ENCODE measurements around the gene LDB3. TPM values are rescaled to one million over a fixed set of nuclear protein-coding genes. Genes with fewer than 3 reads are reported as not detected.

LDB3 gene
- total and polyA plus RNA-seq, 7 donors = 1.2 to 42.1 (median 13.2) TPM

DNA sequence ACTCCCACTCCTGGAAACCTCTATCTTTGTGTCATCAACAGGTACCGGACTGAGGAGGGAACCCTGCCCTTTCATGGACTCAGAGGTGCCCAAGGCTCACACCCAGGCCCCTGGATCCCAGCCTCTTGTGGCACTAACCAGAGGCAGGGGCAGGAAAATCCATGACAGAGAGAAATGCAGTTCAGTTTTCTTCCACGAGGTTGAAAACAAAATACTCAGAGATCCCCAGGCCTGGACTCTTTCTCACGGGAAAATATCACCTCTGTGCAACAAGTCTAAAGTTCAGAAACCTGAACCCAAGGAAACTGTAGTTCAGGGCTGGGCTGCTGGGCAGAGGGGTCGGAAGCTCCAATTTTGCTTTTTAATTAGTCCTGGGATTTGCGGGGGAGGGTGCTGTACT, 35.4 kb upstream of the LDB3 start:
- no peaks in the 10 kb centered on the region for H3K27me3 ChIP-seq
- H3K4me3 ChIP-seq = no peak overlapping the region
- no peaks in the 10 kb centered on the region for H3K9me3 ChIP-seq
- no peaks in the 10 kb centered on the region for H3K36me3 ChIP-seq
- H3K4me1 ChIP-seq = peaks cover 0 to 26% (median 14%) of the 10 kb centered on the region in 4 donors
- TF ChIP-seq POLR2AphosphoS5 (IDR thresholded peaks at IDR 0.05) (no peak), POLR2A (IDR thresholded peaks at IDR 0.05) (no peak), EP300 (IDR thresholded peaks at IDR 0.05) (no peak)
- TF ChIP-seq, protein P1, sequence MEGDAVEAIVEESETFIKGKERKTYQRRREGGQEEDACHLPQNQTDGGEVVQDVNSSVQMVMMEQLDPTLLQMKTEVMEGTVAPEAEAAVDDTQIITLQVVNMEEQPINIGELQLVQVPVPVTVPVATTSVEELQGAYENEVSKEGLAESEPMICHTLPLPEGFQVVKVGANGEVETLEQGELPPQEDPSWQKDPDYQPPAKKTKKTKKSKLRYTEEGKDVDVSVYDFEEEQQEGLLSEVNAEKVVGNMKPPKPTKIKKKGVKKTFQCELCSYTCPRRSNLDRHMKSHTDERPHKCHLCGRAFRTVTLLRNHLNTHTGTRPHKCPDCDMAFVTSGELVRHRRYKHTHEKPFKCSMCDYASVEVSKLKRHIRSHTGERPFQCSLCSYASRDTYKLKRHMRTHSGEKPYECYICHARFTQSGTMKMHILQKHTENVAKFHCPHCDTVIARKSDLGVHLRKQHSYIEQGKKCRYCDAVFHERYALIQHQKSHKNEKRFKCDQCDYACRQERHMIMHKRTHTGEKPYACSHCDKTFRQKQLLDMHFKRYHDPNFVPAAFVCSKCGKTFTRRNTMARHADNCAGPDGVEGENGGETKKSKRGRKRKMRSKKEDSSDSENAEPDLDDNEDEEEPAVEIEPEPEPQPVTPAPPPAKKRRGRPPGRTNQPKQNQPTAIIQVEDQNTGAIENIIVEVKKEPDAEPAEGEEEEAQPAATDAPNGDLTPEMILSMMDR (IDR thresholded peaks at IDR 0.05) = no peak
- 38 to 65% methylated on average over 5 of the region's 5 CpGs for WGBS, 2 donors
- peak overlapping the region in 1 of 4 donors; percentile 57 for H3K27ac ChIP-seq
- DNase-seq = no peak
- intact Hi-C loops (cut with DNase I) = loop anchor here (5.0 kb wide), 1 partner anchor 111 kb away; the partner anchor contains the start of gene WAPL

DNA sequence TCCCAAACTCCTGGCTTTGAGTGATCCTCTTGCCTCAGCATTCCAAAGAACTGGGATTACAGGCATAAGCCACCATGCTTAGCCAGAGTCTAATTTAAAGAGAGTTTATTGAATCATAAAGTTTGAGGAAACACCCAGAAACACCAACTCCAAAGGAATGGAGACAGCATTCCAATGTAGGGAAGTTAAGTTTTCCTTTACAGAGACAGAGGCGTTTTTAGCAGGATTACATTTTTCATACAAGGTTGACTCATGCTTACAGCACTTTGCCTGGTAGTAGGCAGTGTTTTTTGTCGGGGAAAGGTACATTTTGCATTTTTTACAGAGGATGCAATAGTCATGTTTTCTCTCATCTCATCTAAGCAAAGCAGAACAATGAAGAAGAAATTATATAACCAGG, 32.9 kb upstream of the LDB3 start:
- intact Hi-C loops (cut with DNase I) = no loop called here
- H3K36me3 ChIP-seq = no peaks in the 10 kb centered on the region
- H3K9me3 ChIP-seq = no peaks in the 10 kb centered on the region
- no peaks in the 10 kb centered on the region for H3K27me3 ChIP-seq
- DNase-seq = no peak
- no peak overlapping the region for H3K4me3 ChIP-seq
- H3K4me1 ChIP-seq = peaks cover 0 to 15% (median 6%) of the 10 kb centered on the region in 4 donors
- peak overlapping the region in 1 of 4 donors; percentile 31 for H3K27ac ChIP-seq
- TF ChIP-seq EP300 (IDR thresholded peaks at IDR 0.05) (no peak), POLR2A (IDR thresholded peaks at IDR 0.05) (no peak), POLR2AphosphoS5 (IDR thresholded peaks at IDR 0.05) (no peak)
- TF ChIP-seq, protein P1 (IDR thresholded peaks at IDR 0.05) = no peak
- WGBS, 2 donors = 11 to 47% methylated on average over 2 of the region's 2 CpGs

DNA sequence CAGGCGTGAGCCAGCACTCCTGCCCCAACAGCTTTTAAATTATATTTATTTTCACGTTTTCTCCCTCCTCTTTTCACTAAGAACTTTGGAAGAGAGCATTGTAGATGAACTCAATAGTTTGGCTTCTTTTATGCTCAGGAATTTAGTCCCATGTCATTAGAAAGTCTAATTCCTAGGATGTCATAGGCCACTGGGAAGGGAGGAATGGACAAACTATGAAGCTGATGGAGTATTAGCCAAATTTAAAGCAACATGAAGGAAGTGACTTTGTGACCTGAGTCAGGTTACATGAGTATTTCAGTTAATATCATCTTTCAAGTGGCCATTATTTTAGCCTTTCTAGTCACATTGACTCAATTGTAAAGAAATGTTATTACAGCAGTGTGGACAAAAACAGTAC, 32.0 kb upstream of the LDB3 start:
- 79% methylated on average over 2 of the region's 2 CpGs for WGBS, 2 donors
- intact Hi-C loops (cut with DNase I) = no loop called here
- no peak for DNase-seq
- Histone ChIP-seq H3K4me3 (no peak overlapping the region), H3K36me3 (no peaks in the 10 kb centered on the region), H3K4me1 (peaks cover 0 to 12% (median 5%) of the 10 kb centered on the region in 4 donors), H3K9me3 (no peaks in the 10 kb centered on the region), H3K27me3 (no peaks in the 10 kb centered on the region), H3K27ac (no peak overlapping the region)
- TF ChIP-seq, protein P1 (IDR thresholded peaks at IDR 0.05) = no peak
- no peak for TF ChIP-seq POLR2A (IDR thresholded peaks at IDR 0.05)
- no peak for TF ChIP-seq EP300 (IDR thresholded peaks at IDR 0.05)
- TF ChIP-seq POLR2AphosphoS5 (IDR thresholded peaks at IDR 0.05) = no peak

DNA sequence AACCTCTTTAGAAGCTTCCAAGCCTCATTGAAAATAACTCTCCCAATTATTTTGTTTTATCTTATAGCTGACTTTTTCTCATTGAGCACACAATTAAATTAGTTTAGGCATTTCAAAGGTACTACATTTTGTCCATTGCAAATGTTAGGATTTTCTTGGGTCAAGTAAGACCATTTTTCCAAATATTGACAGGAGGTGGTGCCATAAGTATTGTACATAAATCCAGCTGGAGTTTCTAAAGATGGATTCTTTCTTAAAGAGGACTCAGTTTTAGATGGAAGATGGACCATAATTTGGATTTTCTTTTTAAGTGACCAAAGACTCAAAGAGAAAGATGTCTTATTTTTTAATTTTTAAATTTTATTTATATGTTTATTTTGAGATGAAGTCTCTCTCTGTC, 26.3 kb upstream of the LDB3 start:
- Histone ChIP-seq H3K9me3 (no peaks in the 10 kb centered on the region), H3K27ac (no peak overlapping the region), H3K27me3 (no peaks in the 10 kb centered on the region), H3K36me3 (no peaks in the 10 kb centered on the region), H3K4me3 (no peak overlapping the region), H3K4me1 (peaks cover 0 to 17% (median 0%) of the 10 kb centered on the region in 4 donors)
- no peak for DNase-seq
- intact Hi-C loops (cut with DNase I) = loop anchor here (2.0 kb wide), 1 partner anchor 41 kb away; no protein-coding TSS in a partner anchor
- TF ChIP-seq, protein P1 (IDR thresholded peaks at IDR 0.05) = no peak
- no peak for TF ChIP-seq POLR2A (IDR thresholded peaks at IDR 0.05)
- TF ChIP-seq EP300 (IDR thresholded peaks at IDR 0.05) = no peak
- TF ChIP-seq POLR2AphosphoS5 (IDR thresholded peaks at IDR 0.05) = no peak

DNA sequence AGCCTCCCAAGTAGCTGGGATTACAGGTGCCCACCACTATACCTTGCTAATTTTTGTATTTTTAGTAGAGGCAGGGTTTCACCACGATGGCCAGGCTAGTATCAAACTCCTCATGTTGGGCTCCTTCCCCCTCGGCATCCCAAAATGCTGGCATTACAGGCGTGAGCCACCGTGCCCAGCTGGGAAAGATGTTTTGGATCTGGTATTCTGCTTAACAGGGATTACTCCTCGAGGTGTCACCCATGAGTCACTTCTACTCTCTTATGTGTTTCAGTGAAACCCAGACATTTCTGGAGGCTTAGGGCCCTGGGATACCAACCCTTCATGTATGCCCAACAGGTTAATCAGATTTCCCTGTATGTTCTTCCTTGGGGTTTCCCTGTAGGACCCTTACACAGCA, 25.8 kb upstream of the LDB3 start:
- H3K4me1 ChIP-seq = peaks cover 0 to 17% (median 0%) of the 10 kb centered on the region in 4 donors
- no peaks in the 10 kb centered on the region for H3K9me3 ChIP-seq
- no peaks in the 10 kb centered on the region for H3K36me3 ChIP-seq
- no peaks in the 10 kb centered on the region for H3K27me3 ChIP-seq
- no peak overlapping the region for H3K27ac ChIP-seq
- no peak for DNase-seq
- no peak overlapping the region for H3K4me3 ChIP-seq
- intact Hi-C loops (cut with DNase I) = loop anchor here (2.0 kb wide), 1 partner anchor 40 kb away; no protein-coding TSS in a partner anchor
- TF ChIP-seq EP300 (IDR thresholded peaks at IDR 0.05) (no peak), POLR2AphosphoS5 (IDR thresholded peaks at IDR 0.05) (no peak), POLR2A (IDR thresholded peaks at IDR 0.05) (no peak)
- TF ChIP-seq, protein P1 (IDR thresholded peaks at IDR 0.05) = no peak
- WGBS, 2 donors = 71 to 84% methylated on average over 5 of the region's 5 CpGs
